Natural killer cell treated with Interleukin-12 subunit alpha and Interleukin-12 subunit beta and Interleukin-15 and Interleukin-18, amount 100 ng/mL, for 72 hours (primary cell): ENCODE measurements around the gene STPG3. TPM values are rescaled to one million over a fixed set of nuclear protein-coding genes. Genes with fewer than 3 reads are reported as not detected.
"Not testable (repeated sequence)": the region's sequence is repeated elsewhere in the genome, so short reads cannot be mapped to it uniquely, and the experiment has no call there.

Experiments
- ATAC-seq, 2 donors: fragments of 150-1000 bp; cut with Tn5 transposase in 1 of 2; sonication (Bioruptor Pico), chemical (Tn5 transposase) in 1 of 2; 2 replicates each; pipeline ENCODE4 v1.10.0; 2021
- DNase-seq: peaks from one replicate; pipeline ENCODE4 v3.0.0; 2022; ENCODE audit warnings: low spot score
- H3K27ac Mint-ChIP-seq, 2 donors: 1 replicate in 1 of 2; 2 replicates in 1 of 2; pipeline ENCODE4 v1.8.0; 2022; ENCODE audit warnings: mixed read lengths in 2 of 2, mild to moderate bottlenecking in 1 of 2, moderate library complexity in 1 of 2
- H3K27me3 Mint-ChIP-seq, 2 donors: 1 replicate in 1 of 2; 2 replicates in 1 of 2; pipeline ENCODE4 v1.8.0; 2022; ENCODE audit warnings: mixed read lengths in 2 of 2
- H3K36me3 Mint-ChIP-seq: one replicate; pipeline ENCODE4 v1.8.0; 2022; ENCODE audit warnings: mixed read lengths
- H3K4me1 Mint-ChIP-seq, 2 donors: 1 replicate in 1 of 2; 2 replicates in 1 of 2; pipeline ENCODE4 v1.8.0; 2022; ENCODE audit warnings: low read depth in 2 of 2, mixed read lengths in 2 of 2, mild to moderate bottlenecking in 1 of 2
- H3K4me3 Mint-ChIP-seq: one replicate; pipeline ENCODE4 v1.8.0; 2022; ENCODE audit warnings: mixed read lengths
- H3K9me3 Mint-ChIP-seq: 2 replicates; pipeline ENCODE4 v1.8.0; 2022; ENCODE audit warnings: mixed read lengths
- total RNA-seq, 2 donors: library from RNA; stranded (reverse); gene quantifications; one replicate each; pipeline ENCODE4 v1.2.3, GENCODE V29; 2022

STPG3 gene
- total RNA-seq, 2 donors from 2014 or later: not detected

GRCh38 chr9:137243266-137243625 lies 7.8 kb upstream of the STPG3 start:
- not testable (repeated sequence) for ATAC-seq, DNase-seq, H3K27me3 Mint-ChIP-seq, H3K9me3 Mint-ChIP-seq, H3K36me3 Mint-ChIP-seq
- Mint-ChIP-seq H3K4me3 (peak overlapping the region; percentile 87), H3K27ac (peak overlapping the region; percentile 55 to 91), H3K4me1 (peaks cover 15 to 21% of the 10 kb centered on the region in 2 donors)

GRCh38 chr9:137243626-137244485 lies 7.2 kb upstream of the STPG3 start:
- Mint-ChIP-seq H3K36me3 (peaks cover 5% of the 10 kb centered on the region), H3K27ac (peak overlapping the region in 1 of 2 donors; percentile 91), H3K4me1 (peaks cover 13 to 19% of the 10 kb centered on the region in 2 donors), H3K9me3 (no peaks in the 10 kb centered on the region), H3K4me3 (peak overlapping the region; percentile 87), H3K27me3 (no peaks in the 10 kb centered on the region)
- DNase-seq (no peak), ATAC-seq (no peak)

- no peaks in the 10 kb centered on the region for H3K9me3 Mint-ChIP-seq
- H3K4me3 Mint-ChIP-seq: no peak overlapping the region
Measured at GRCh38 chr9:137244486-137245449, 6.3 kb upstream of the STPG3 start.

DNA sequence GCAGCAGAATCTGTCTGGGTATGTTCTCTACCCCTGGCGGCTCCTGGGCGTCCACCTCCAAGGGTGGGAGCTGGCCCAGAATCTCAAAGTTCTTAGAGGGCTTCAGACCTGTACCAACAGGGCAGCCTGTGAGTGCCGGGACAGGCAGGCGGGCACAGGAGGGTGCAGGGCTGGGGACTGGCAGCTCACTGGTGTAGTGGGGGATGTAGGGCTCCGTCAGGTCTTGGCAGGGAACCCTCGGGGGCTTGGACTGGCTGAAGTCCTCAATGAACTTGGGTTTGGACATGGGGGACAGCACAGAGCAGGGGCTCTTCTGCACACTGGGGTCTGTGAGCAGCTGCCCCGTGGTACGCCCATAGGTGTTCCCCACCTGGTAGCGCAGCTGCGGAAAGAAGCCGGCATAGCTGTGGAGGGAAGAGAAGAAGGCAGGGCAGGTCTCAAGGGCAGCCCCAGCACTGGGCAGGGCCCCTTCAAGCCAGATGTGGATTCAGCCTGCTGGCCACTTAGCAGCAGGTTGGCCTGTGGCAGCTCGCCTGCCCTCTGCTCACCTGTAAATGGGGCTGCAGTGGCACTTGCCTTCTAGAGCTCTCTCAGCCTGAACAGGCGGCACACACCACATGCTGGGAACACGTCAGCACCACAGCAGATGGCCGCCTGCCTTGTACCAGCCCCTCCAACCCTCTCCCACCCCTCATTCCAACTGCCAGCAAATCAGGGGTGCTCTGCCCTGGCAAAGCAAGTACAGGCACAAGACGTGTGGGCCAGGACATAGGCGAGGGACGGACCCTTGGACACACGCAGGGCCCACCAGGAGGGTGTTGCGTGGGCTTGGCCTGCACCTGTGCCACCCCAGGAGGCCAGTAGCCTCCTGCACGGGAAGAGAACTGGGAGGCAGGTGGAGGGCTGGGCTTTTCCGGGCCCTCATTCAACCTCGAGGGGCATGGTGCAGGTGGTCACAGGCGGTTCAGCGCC lies 5.3 kb upstream of the STPG3 start:
- DNase-seq (no peak), ATAC-seq (no peak)
- Mint-ChIP-seq H3K4me3 (no peak overlapping the region), H3K9me3 (no peaks in the 10 kb centered on the region), H3K4me1 (peaks cover 10 to 16% of the 10 kb centered on the region in 2 donors), H3K27me3 (no peaks in the 10 kb centered on the region), H3K27ac (peak overlapping the region in 1 of 2 donors; percentile 91), H3K36me3 (peaks cover 5% of the 10 kb centered on the region)

More at GRCh38 chr9:137244486-137245449, 6.3 kb upstream of the STPG3 start:
- H3K36me3 Mint-ChIP-seq: peaks cover 5% of the 10 kb centered on the region
- H3K4me1 Mint-ChIP-seq: peaks cover 10 to 16% of the 10 kb centered on the region in 2 donors
- H3K27ac Mint-ChIP-seq: peak overlapping the region in 1 of 2 donors; percentile 91
- no peak for DNase-seq
- no peak for ATAC-seq
- no peaks in the 10 kb centered on the region for H3K27me3 Mint-ChIP-seq

DNA sequence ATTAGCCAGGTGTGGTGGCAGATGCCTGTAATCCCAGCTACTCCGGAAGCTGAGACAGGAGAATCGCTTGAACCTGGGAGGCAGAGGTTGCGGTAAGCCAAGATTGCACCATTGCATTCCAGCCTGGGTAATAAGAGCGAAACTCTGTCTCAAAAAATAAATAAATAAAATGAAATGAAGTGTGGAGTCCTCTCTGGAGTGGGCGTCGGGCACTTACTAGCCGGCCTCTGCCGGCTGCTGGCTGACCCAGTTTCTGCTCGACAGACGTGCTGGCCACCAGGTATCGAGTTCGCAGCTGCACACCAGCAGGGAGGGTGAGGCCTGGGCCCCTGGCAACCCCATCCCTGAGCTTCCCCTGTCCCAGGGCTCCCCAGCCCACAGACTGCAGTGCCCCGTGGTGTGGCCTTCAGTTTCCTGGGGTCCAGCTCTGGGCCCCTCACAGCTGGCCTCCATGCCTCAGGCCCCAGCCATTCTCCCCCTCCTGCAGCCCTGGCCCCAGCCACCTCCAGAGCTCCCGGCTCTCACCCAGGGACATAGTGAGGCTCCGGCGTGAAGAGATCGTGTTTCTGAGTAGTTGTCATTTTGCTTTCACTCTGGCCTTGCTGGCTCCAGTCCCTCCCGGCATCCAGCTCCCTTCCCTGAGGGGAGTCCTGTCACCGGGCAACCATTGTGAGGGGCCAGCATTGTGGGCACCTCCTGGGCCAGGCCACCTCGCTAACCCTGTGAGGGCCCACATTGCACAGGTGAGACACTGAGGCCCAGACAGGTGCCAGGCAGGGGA lies 3.8 kb upstream of the STPG3 start:
- no peak overlapping the region for H3K4me3 Mint-ChIP-seq
- peak in 1 of 2 donors; percentile 0 for ATAC-seq

GRCh38 chr9:137247916-137248175 lies 3.2 kb upstream of the STPG3 start:
- no peaks in the 10 kb centered on the region for H3K9me3 Mint-ChIP-seq
- DNase-seq (no peak), ATAC-seq (no peak)
- H3K27me3 Mint-ChIP-seq: no peaks in the 10 kb centered on the region
- H3K4me3 Mint-ChIP-seq: no peak overlapping the region
- H3K36me3 Mint-ChIP-seq: no peaks in the 10 kb centered on the region
- no peak overlapping the region for H3K27ac Mint-ChIP-seq
- H3K4me1 Mint-ChIP-seq: peaks cover 5 to 6% of the 10 kb centered on the region in 2 donors

More for the DNA sequence above, 3.8 kb upstream of the STPG3 start:
- Mint-ChIP-seq H3K27ac (peak overlapping the region in 1 of 2 donors; percentile 43), H3K27me3 (no peaks in the 10 kb centered on the region), H3K9me3 (no peaks in the 10 kb centered on the region), H3K4me1 (peaks cover 7 to 11% of the 10 kb centered on the region in 2 donors), H3K36me3 (peaks cover 3% of the 10 kb centered on the region)
- DNase-seq: no peak

DNA sequence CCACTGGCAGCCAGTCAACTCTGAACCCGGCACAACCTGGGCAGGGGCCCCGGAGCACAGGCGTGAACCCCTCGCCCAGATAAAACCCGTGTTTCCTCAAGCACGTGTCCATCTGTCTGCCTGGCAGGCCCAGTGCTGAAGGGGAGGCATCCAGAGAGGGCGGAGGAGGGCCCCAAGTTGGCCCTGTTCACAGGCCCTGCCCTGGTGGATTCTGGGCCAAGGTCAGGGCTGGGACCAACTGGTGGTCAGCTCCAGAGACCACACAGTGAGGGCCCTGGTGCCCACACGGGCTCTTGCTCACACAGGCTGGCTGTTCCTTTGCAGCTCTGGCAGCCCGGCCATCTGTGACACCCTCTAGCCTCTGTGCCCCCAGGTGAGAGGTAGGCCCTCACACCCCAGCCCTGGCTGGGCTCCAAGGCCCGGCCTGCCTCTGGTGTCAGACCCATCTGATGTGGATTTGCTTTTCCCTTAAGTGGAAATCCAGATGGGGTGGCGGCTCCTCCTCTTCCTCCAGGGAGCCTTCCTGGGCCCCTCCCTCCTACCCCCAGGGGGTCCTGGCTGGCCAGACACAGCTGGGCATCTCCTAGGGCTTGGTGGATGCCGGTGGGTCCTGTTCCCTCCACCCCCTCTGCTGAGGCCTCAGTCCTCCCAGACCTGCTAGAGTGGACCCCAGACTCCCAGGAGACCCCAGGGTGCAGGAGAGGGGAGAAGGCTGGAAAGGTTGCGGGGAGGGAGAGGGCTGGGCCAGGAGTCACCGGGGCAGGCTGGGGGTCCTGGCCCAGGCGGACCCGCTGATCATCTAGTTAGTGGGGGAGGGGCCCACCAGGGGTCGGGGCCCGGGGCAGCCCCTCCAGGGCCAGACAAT lies 525 bp upstream of the STPG3 start:
- no peak for DNase-seq
- H3K27ac Mint-ChIP-seq: no peak overlapping the region
- H3K27me3 Mint-ChIP-seq: no peaks in the 10 kb centered on the region

DNA sequence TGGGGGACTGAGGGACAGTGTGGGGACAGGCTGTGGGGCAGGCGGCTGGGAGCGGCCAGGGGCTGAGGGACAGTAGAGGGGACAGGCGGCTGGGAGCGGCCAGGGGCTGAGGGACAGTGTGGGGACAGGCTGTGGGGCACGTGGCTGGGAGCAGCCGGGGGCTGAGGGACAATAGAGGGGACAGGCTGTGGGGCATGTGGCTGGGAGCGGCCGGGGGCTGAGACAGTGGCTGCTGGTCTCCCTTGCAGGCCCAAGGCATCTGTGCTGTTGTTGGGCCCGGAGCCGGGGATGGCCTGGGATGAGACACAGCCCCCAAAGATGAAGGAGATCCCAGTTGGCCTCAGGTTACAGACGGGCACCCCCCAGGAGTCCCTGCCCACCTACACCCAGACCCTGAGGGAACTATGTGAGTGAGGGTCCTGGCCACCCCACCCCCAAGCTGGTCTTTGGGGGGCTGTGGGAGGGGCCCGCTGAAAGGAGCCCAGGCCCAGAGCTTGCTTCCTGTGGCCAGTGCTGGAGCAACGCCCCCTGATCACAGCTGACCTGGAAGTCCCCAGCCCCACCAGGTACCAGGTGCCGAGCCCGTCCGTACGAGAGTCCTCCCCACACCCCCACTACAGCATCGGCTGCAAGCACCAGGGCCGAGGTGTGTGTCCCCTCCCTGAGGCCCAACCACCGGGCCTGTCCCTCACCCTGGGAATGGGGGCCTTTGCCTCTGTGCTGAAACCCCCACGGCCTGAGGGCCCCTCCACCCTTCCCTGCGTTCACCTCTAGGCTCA lies 593 bp downstream of the STPG3 start:
- H3K27me3 Mint-ChIP-seq: no peaks in the 10 kb centered on the region
- H3K4me3 Mint-ChIP-seq: no peak overlapping the region
- H3K9me3 Mint-ChIP-seq: no peaks in the 10 kb centered on the region
- DNase-seq (no peak), ATAC-seq (no peak)
- H3K27ac Mint-ChIP-seq: no peak overlapping the region
- H3K36me3 Mint-ChIP-seq: no peaks in the 10 kb centered on the region
- H3K4me1 Mint-ChIP-seq: peaks cover 5 to 10% of the 10 kb centered on the region in 2 donors

More for the DNA sequence above, 525 bp upstream of the STPG3 start:
- peaks cover 4 to 5% of the 10 kb centered on the region in 2 donors for H3K4me1 Mint-ChIP-seq
- no peaks in the 10 kb centered on the region for H3K9me3 Mint-ChIP-seq
- no peak overlapping the region for H3K4me3 Mint-ChIP-seq
- no peak for ATAC-seq
- H3K36me3 Mint-ChIP-seq: no peaks in the 10 kb centered on the region

- peaks cover 5 to 10% of the 10 kb centered on the region in 2 donors for H3K4me1 Mint-ChIP-seq
- H3K27me3 Mint-ChIP-seq: no peaks in the 10 kb centered on the region
- no peaks in the 10 kb centered on the region for H3K36me3 Mint-ChIP-seq
- H3K27ac Mint-ChIP-seq: no peak overlapping the region
- DNase-seq (no peak), ATAC-seq (no peak)
- no peaks in the 10 kb centered on the region for H3K9me3 Mint-ChIP-seq
- no peak overlapping the region for H3K4me3 Mint-ChIP-seq
Measured at GRCh38 chr9:137252555-137253506, 1.7 kb downstream of the STPG3 start.

GRCh38 chr9:137253717-137254623 lies 2.9 kb downstream of the STPG3 start:
- no peak for ATAC-seq
- Mint-ChIP-seq H3K27me3 (no peaks in the 10 kb centered on the region), H3K9me3 (no peaks in the 10 kb centered on the region), H3K36me3 (no peaks in the 10 kb centered on the region), H3K4me1 (peaks cover 5 to 10% of the 10 kb centered on the region in 2 donors), H3K27ac (peak overlapping the region; percentile 44 to 78), H3K4me3 (peak overlapping the region; percentile 83)
- DNase-seq: no peak
